ENCODE results near the gene CDK19. TPM values are rescaled to one million over a fixed set of nuclear protein-coding genes. Genes with fewer than 3 reads are reported as not detected.

Gene CDK19
- total RNA-seq (2021) (34.0 and 36.8 TPM in 2 replicates), Bru-seq, nascent RNA (percentile 82 among the genes with signal in this experiment), BruChase-seq, experiment 1, labeled RNA remaining after a 2-hour chase (percentile 80 among the genes with signal in this experiment), BruChase-seq, experiment 2, labeled RNA remaining after a 6-hour chase (percentile 70 among the genes with signal in this experiment)
- long read RNA-seq, partial matches to known transcripts: 0 of 9 reads
- long read RNA-seq, other reads (novel, unspliced or antisense): 9 of 9 reads

DNA sequence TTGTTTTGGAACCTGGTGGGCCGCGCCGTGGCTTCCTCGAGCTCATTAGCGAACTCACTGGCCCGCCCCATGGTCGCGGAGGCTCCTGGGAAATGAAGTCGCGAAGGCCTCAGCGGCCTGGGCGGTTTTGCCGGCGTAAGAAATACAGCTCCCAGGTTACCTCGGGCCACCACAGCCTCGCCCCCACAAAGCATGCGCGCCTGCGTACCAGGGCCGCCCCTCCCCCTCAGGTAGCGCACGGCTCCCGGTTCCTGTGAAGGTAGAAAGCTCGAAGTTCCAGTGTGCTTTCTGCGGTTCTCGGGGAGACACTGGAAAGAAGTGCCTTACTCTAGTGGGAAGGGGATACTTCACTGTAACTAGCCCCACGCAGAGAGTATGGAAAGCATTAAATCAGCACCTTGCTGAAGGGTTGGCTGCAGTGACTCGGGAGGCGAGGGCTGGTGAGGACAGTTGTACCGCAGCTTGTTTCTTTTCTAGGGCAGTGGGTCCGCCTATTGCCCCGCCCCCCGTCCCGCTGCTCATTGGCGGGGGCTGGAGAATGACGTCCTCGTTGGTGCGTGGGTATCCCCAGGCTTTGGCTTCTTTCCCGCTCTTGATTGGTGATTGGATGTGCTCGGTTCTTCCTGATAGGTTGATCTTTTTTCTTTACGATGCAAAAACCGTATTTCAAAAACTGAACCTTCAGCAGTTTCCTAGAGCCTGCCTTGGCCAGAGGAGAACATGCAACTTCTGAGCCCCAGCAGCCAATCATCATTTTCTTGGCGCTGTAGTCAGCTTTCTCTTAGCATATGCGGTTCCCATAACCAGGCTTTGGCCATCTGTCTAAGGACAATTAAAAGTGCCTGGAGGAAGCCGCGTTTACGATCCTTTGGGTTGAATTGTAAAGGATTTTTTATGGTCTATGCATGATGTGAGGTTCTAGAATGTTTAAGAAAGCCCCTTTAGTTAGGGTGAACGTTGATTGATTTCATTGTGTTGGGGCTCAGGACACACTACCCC, at the start of gene CDK19:
TSS of gene CDK19 (minus strand) at position 59 of the 999 bp plus-strand sequence. CDS start 333 bp downstream, outside the sequence.
- Histone ChIP-seq H3K27me3 (ENCODE audit: insufficient read depth, low read depth) (no peaks in the 10 kb centered on the region), H3K4me2 (peak within 1 kb of the TSS; percentile 93), H3F3A (ENCODE audit: insufficient read depth, low read depth) (peaks cover 11% of the 10 kb centered on the region), H3K36me3 (ENCODE audit: low read depth) (no peaks in the 10 kb centered on the region), H3K9me2 (ENCODE audit: insufficient read depth) (no peaks in the 10 kb centered on the region), H3K79me2 (ENCODE audit: low read depth) (peaks cover 42% of the 10 kb centered on the region), H3K4me1 (replicated peaks; ENCODE audit: insufficient read depth) (peaks cover 30% of the 10 kb centered on the region), H4K20me1 (ENCODE audit: insufficient read depth) (no peaks in the 10 kb centered on the region), H3K9me3 (ENCODE audit: insufficient read depth, low read depth) (no peaks in the 10 kb centered on the region), H3K27ac (peak within 1 kb of the TSS; percentile 80), H2AFZ (peak within 1 kb of the TSS; percentile 93), H3K4me3 (peak within 1 kb of the TSS; percentile 58)
- ChIA-PET CTCF (interaction anchor here (0.6 to 1.0 kb wide), 3 partner anchors 16 to 443 kb away, joined by 3 to 12 read pairs (median 3); a partner anchor contains a TSS), POLR2A (ENCODE audit: unreplicated experiment) (interaction anchor here (0.6 to 2.1 kb wide), 9 partner anchors 20 to 413 kb away, joined by 4 to 60 read pairs (median 10); partner anchors contain the start of genes AMD1 and GTF3C6)
- DNase-seq: peak; percentile 98
- TF ChIP-seq EZH2 (IDR thresholded peaks at IDR 0.05; ENCODE audit: low read depth): no peak
- TF ChIP-seq, protein P1, sequence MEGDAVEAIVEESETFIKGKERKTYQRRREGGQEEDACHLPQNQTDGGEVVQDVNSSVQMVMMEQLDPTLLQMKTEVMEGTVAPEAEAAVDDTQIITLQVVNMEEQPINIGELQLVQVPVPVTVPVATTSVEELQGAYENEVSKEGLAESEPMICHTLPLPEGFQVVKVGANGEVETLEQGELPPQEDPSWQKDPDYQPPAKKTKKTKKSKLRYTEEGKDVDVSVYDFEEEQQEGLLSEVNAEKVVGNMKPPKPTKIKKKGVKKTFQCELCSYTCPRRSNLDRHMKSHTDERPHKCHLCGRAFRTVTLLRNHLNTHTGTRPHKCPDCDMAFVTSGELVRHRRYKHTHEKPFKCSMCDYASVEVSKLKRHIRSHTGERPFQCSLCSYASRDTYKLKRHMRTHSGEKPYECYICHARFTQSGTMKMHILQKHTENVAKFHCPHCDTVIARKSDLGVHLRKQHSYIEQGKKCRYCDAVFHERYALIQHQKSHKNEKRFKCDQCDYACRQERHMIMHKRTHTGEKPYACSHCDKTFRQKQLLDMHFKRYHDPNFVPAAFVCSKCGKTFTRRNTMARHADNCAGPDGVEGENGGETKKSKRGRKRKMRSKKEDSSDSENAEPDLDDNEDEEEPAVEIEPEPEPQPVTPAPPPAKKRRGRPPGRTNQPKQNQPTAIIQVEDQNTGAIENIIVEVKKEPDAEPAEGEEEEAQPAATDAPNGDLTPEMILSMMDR (conservative IDR thresholded peaks at IDR 0.05): no peak
- no TSS peak for BruUV-seq (replicated peaks)
- intact Hi-C loops (cut with micrococcal nuclease; ENCODE audit: unreplicated experiment): loop anchor here (1.0 to 10.0 kb wide), 4 partner anchors 59 to 271 kb away; partner anchors contain the start of gene AMD1

DNA sequence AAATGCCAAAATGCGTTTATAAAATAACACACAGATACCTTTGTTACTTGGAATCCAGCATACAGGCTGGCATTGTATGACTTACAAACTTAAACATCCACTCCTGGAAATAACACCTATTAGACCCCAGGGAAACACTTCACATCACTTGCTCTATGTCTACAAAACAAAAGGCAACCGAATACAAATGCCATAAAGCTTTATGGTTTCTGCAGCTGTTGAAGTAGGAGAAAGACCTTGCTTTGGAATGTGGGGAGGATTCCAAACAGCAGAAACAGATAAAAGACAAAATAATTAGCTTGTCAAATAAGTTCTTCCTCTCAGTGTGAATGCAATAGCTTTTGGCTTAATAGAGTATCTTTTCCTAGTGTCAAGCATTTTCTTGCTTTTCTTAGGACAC, 49.6 kb upstream of the CDK19 start:
- BruUV-seq (replicated peaks): no TSS peak
- POLR2A ChIA-PET (ENCODE audit: unreplicated experiment): no interaction called here

More for the DNA sequence above, 49.6 kb upstream of the CDK19 start:
- no peak for DNase-seq
- H3K4me1 ChIP-seq (replicated peaks; ENCODE audit: insufficient read depth): no peaks in the 10 kb centered on the region; the same call in 1 of the 2 replicates
- no peaks in the 10 kb centered on the region for H3K79me2 ChIP-seq (ENCODE audit: low read depth)
- no peak overlapping the region for H3K4me2 ChIP-seq
- CTCF ChIA-PET: no interaction called here
- H3F3A ChIP-seq (ENCODE audit: insufficient read depth, low read depth): no peaks in the 10 kb centered on the region
- no peak for TF ChIP-seq EZH2 (IDR thresholded peaks at IDR 0.05; ENCODE audit: low read depth)
- TF ChIP-seq, protein P1 (conservative IDR thresholded peaks at IDR 0.05): no peak
- no peaks in the 10 kb centered on the region for H4K20me1 ChIP-seq (ENCODE audit: insufficient read depth)
- intact Hi-C loops (cut with micrococcal nuclease; ENCODE audit: unreplicated experiment): no loop called here
- no peak overlapping the region for H3K4me3 ChIP-seq
- H2AFZ ChIP-seq: no peak overlapping the region
- H3K27me3 ChIP-seq (ENCODE audit: insufficient read depth, low read depth): no peaks in the 10 kb centered on the region
- H3K9me2 ChIP-seq (ENCODE audit: insufficient read depth): no peaks in the 10 kb centered on the region
- no peaks in the 10 kb centered on the region for H3K9me3 ChIP-seq (ENCODE audit: insufficient read depth, low read depth)
- no peak overlapping the region for H3K27ac ChIP-seq
- H3K36me3 ChIP-seq (ENCODE audit: low read depth): no peaks in the 10 kb centered on the region

All from PC-9 (cell line).